Neutrophil (primary cell): ENCODE measurements around the gene PLXND1.

Experiments used
- H3K27ac ChIP-seq: fragments of 200-600 bp; sonication (generic); 2 replicates; pipeline ENCODE4 v1.5.1; 2016; ENCODE audit warnings: mild to moderate bottlenecking, moderate library complexity
- H3K27me3 ChIP-seq: fragments of 200-600 bp; sonication (generic); 2 replicates; pipeline ENCODE4 v1.6.0; 2016; ENCODE audit warnings: mild to moderate bottlenecking
- H3K36me3 ChIP-seq: fragments of 200-600 bp; sonication (generic); 2 replicates; pipeline ENCODE4 v1.5.1; 2017
- H3K4me1 ChIP-seq, 2 experiments: fragments of 200-600 bp in 1 of 2; sonication (generic) in 1 of 2; 1 replicate in 1 of 2; 2 replicates in 1 of 2; pipeline versions ENCODE4 v1.5.1 to v1.6.1; 2013 to 2016; ENCODE audit warnings: low read depth in 1 of 2, low read length in 1 of 2, mild to moderate bottlenecking in 1 of 2, moderate library complexity in 1 of 2; ENCODE audit not compliant: control insufficient read depth in 1 of 2, insufficient read depth in 1 of 2
- H3K4me3 ChIP-seq, 2 experiments: fragments of 200-600 bp in 1 of 2; sonication (generic) in 1 of 2; 1 replicate in 1 of 2; 2 replicates in 1 of 2; pipeline ENCODE4 v1.5.1; 2013 to 2016; ENCODE audit warnings: low read depth in 1 of 2, low read length in 1 of 2, mild to moderate bottlenecking in 1 of 2, moderate library complexity in 1 of 2
- H3K9me3 ChIP-seq: fragments of 200-600 bp; sonication (generic); 2 replicates; pipeline ENCODE4 v1.5.1; 2016
- CTCF ChIP-seq: fragments of 200-600 bp; sonication (generic); IDR thresholded peaks from 2 replicates; pipeline ENCODE4 v1.5.1; 2016; ENCODE audit warnings: antibody characterized with exemption

PLXND1 gene

GRCh38 chr3:129603991-129604749 is 2.3 kb downstream of the PLXND1 start:
- H3K4me1 ChIP-seq = peaks cover 21% of the 10 kb centered on the region in 2 experiments
- no peak overlapping the region for H3K4me3 ChIP-seq
- H3K36me3 ChIP-seq = no peaks in the 10 kb centered on the region
- H3K27me3 ChIP-seq = peaks cover 61% of the 10 kb centered on the region
- H3K9me3 ChIP-seq = no peaks in the 10 kb centered on the region
- no peak overlapping the region for H3K27ac ChIP-seq
- TF ChIP-seq CTCF = no peak

DNA sequence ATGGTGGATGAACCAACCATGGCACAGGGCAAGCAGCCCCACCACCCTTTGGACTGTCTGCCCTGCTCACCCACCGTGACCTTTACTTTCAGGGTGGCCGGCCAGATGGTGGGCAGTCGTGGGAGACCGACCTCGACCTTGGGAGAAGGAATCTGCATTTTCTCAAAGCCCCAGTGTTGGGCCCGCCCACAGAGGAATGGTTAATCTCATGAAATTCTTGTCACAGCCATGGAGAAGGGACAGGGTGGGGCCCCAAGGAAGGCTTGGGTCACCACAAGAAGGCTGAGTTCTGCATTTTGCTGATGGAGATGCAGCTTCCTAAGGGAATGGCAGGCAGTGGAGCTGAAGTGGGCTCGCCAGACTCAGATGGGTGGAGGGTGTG is 2.9 kb downstream of the PLXND1 start:
- Histone ChIP-seq H3K27ac (no peak overlapping the region), H3K27me3 (peaks cover 55% of the 10 kb centered on the region), H3K36me3 (no peaks in the 10 kb centered on the region), H3K9me3 (no peaks in the 10 kb centered on the region), H3K4me1 (peaks cover 21% of the 10 kb centered on the region in 2 experiments), H3K4me3 (no peak overlapping the region)
- no peak for TF ChIP-seq CTCF

- H3K4me1 ChIP-seq = peaks cover 21% of the 10 kb centered on the region in 2 experiments
- no peaks in the 10 kb centered on the region for H3K9me3 ChIP-seq
- H3K27ac ChIP-seq = no peak overlapping the region
- no peaks in the 10 kb centered on the region for H3K36me3 ChIP-seq
- H3K4me3 ChIP-seq = no peak overlapping the region
- H3K27me3 ChIP-seq = peaks cover 51% of the 10 kb centered on the region
- TF ChIP-seq CTCF = no peak
Observed at GRCh38 chr3:129602730-129603560, 3.5 kb downstream of the PLXND1 start.

GRCh38 chr3:129602309-129602708 is 4.2 kb downstream of the PLXND1 start:
- Histone ChIP-seq H3K4me3 (no peak overlapping the region), H3K4me1 (peaks cover 21% of the 10 kb centered on the region in 2 experiments), H3K27ac (no peak overlapping the region), H3K9me3 (no peaks in the 10 kb centered on the region), H3K36me3 (no peaks in the 10 kb centered on the region), H3K27me3 (peaks cover 51% of the 10 kb centered on the region)
- TF ChIP-seq CTCF = no peak

DNA sequence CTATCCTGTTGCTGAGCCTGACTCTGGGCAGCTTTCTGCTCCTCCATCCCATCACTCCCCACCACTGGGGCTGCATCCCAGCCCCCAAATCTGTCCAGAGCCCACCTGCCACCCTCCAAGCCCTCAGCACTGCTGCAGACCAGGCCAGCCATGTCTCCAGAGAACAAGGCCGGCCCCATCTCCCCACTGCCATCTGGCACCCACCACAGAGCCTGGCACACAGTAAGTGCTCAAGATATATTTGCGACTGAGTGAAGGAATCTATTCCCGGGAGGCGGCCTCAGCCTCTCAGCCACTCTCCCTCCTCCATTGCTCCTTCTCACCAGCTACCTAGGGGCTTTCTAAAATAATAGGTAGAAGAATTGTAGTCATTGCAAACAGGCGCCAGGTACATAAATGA is 4.8 kb downstream of the PLXND1 start:
- no peaks in the 10 kb centered on the region for H3K36me3 ChIP-seq
- H3K4me1 ChIP-seq = peaks cover 20 to 25% of the 10 kb centered on the region in 2 experiments
- no peak for TF ChIP-seq CTCF
- H3K27ac ChIP-seq = no peak overlapping the region
- H3K9me3 ChIP-seq = no peaks in the 10 kb centered on the region
- peaks cover 51% of the 10 kb centered on the region for H3K27me3 ChIP-seq
- H3K4me3 ChIP-seq = no peak overlapping the region
